Fibroblast of mammary gland (primary cell): Measurements from ENCODE around the gene TRAPPC6A.

Experiments
- DNase-seq: peaks from one replicate; pipeline ENCODE4 v3.0.0-alpha.2; 2010; ENCODE audit warnings: low read depth
- H3K4me3 ChIP-seq: 2 replicates; pipeline ENCODE4 v1.5.1; 2011; ENCODE audit warnings: low read depth, mild to moderate bottlenecking, low read length, moderate library complexity; ENCODE audit not compliant: control insufficient read depth
- CTCF ChIP-seq: conservative IDR thresholded peaks from 2 replicates; pipeline ENCODE4 v1.5.1; 2011; ENCODE audit warnings: low read depth, low read length, inconsistent platforms; ENCODE audit not compliant: control insufficient read depth, insufficient read depth

Gene TRAPPC6A

GRCh38 chr19:45217193-45217956, 39.3 kb upstream of the TRAPPC6A start:
- no peak for TF ChIP-seq CTCF
- no peak for DNase-seq
- H3K4me3 ChIP-seq = no peak overlapping the region

GRCh38 chr19:45216667-45217066, 38.6 kb upstream of the TRAPPC6A start:
- no peak overlapping the region for H3K4me3 ChIP-seq
- DNase-seq = no peak
- TF ChIP-seq CTCF = no peak

GRCh38 chr19:45215391-45216191, 37.6 kb upstream of the TRAPPC6A start:
- no peak overlapping the region for H3K4me3 ChIP-seq
- DNase-seq = no peak
- TF ChIP-seq CTCF = no peak

GRCh38 chr19:45213031-45213430, 35.0 kb upstream of the TRAPPC6A start:
- H3K4me3 ChIP-seq = no peak overlapping the region
- TF ChIP-seq CTCF = no peak
- DNase-seq = no peak

- no peak overlapping the region for H3K4me3 ChIP-seq
- TF ChIP-seq CTCF = no peak
- no peak for DNase-seq
Measured at GRCh38 chr19:45211751-45212381, 33.8 kb upstream of the TRAPPC6A start.

- no peak for TF ChIP-seq CTCF
Measured at GRCh38 chr19:45206328-45206727, 28.3 kb upstream of the TRAPPC6A start.

More at GRCh38 chr19:45206328-45206727, 28.3 kb upstream of the TRAPPC6A start:
- H3K4me3 ChIP-seq = no peak overlapping the region
- DNase-seq = no peak
